GM18520 (cell line): ENCODE results near the gene PAIP1.
A peak's percentile ranks its signal among the peaks of the same experiment; 100 is the strongest.
"Not testable (repeated sequence)": the region's sequence is repeated elsewhere in the genome, so short reads cannot be mapped to it uniquely, and the experiment has no call there.

Source experiments
- ATAC-seq: cut with Tn5 transposase; IDR thresholded peaks from one replicate; pipeline ENCODE4 v1.9.1; 2021; ENCODE audit not compliant: unreplicated experiment

The PAIP1 gene

GRCh38 chr5:43530648-43531047, 26.2 kb downstream of the PAIP1 start:
- ATAC-seq = no peak

GRCh38 chr5:43523662-43524072, 33.2 kb downstream of the PAIP1 start:
- no peak for ATAC-seq

DNA sequence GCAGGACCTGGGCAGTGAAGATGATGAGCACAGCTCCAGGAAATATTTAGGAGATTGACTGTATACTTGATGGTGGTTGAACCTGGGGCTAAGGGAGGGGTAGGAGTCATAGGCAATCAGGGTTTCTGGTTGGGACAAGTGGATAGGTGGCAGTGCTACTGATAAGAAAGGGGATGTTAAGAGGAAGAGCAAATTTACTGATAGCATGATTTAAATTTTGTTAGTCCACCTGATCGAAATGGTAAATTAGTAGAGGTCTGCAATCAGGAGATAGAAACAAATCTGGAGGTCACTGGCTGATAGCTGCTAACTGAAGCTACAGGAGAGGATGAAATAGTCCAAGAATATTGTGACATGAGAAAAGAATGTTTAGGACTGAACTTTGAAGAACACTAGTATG, 36.3 kb downstream of the PAIP1 start:
- ATAC-seq = no peak

GRCh38 chr5:43515678-43516048, 41.2 kb downstream of the PAIP1 start:
- no peak for ATAC-seq

GRCh38 chr5:43514816-43515677, 41.8 kb downstream of the PAIP1 start, which contains the start of gene C5orf34:
C5orf34 (minus strand) TSS chr5:43515148; CDS start chr5:43509339, 5,809 bp downstream.
- peak; percentile 98 for ATAC-seq

DNA sequence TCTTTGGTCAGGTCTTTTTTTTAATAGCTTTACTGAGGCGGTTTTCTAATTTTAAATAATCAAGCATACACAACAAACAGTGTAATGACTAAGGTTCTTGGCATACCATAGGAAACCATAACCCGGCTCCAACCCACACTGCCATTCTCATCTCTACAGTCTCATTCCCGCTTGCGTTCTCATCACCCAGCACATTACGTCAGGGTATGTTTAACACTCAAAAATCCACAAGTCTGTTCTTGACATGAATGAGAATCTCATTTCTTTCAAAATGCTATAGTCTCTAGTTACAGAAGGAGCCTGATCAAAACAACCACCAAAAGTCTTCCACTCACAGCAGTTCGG, 42.4 kb downstream of the PAIP1 start:
- peak; percentile 2 for ATAC-seq

DNA sequence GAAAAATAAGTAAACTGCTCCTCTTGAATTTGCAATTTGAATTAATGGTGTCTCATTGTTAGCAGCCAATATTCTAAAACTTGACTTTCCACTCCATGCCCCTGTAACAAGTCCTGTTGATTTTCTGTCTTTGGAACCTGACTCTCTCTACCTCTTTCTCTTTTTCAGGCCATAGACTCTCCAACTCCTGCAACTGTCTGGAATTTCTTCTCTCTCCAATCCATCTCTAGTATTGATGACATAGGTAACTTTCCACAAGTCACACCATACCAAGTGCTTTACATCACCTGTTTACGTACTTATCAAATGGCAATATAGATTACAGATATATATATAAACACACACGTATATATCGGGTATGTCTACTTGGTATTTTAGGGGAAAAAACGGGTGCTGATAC, 42.9 kb downstream of the PAIP1 start:
- ATAC-seq = no peak

- not testable (repeated sequence) for ATAC-seq
These were observed 45.8 kb downstream of the PAIP1 start for GRCh38 chr5:43511062-43511461.

DNA sequence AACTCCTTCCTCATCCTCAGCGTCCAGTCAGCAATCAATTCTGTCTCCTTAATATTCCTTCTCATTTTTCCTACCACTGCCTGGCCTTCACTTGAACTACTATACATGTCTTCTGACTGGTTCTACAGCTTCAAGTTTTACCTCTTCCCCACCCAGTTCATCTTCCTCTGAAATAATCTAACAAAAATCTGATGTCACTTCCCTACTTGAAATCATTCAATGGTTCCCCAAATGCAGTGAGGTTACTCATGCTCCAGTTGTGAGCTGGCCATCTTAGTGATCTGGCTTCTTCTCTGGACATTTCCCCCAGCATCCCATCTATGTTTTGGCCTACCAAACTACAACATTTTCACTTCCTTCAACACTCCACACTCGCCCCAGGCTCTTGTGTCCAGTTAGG, 58.3 kb downstream of the PAIP1 start:
- ATAC-seq = no peak

DNA sequence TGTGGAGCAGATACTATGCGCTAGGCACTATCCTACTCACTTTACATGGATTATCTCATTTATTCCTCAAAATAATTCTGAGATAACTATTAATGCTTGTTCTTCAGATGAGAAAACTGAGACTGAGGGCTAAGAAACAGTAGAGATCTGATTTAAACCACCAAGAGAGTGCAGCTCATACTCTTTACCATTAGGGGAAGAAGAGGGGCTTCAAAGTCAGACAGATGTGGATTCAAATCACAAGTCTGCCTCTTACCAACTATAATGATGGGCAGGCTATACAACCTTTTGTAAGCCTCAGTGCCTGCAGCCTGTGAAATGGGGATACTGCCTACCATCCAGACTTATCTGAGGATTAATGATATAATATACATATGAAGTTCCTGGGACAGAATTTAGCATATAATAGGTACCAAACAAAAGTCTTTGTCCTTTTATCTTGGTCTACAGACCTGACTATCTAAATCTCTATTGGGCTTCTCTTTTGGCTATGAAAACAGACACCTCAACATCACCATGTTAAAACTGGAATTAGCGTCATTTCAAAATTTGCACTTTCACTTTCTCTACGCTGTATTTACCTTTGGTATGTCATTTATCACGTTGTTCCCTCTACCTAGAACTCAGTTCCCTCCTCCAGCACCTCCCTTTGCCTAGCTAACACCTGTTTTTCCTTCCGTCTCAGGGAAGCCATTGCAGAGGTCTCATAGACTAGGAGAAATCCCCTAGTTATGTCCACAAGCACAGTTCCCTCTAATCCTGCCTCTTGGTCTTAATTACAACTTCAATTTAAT, 59.4 kb downstream of the PAIP1 start:
- no peak for ATAC-seq

DNA sequence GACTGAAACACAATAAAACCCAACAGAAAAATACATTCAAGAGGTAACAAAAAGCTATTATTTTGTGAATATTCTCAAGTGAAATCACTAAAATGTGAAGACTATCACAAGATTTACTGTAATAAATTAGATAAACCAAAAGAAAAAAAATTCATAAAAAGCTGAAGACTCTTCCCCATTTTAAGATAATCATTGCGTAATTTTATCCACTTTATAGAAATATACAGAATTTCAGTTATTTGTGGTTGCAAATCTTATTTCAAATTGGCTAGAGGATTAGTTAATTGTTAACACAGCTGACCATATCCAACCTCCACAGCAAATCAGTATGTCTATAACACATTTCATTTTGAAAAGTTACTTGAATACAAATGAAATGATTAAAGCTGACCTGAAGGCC, 65.6 kb downstream of the PAIP1 start:
- ATAC-seq = no peak

- ATAC-seq = no peak
These were observed 70.5 kb downstream of the PAIP1 start for GRCh38 chr5:43486353-43486752.

GRCh38 chr5:43485406-43485805, 71.5 kb downstream of the PAIP1 start:
- no peak for ATAC-seq

DNA sequence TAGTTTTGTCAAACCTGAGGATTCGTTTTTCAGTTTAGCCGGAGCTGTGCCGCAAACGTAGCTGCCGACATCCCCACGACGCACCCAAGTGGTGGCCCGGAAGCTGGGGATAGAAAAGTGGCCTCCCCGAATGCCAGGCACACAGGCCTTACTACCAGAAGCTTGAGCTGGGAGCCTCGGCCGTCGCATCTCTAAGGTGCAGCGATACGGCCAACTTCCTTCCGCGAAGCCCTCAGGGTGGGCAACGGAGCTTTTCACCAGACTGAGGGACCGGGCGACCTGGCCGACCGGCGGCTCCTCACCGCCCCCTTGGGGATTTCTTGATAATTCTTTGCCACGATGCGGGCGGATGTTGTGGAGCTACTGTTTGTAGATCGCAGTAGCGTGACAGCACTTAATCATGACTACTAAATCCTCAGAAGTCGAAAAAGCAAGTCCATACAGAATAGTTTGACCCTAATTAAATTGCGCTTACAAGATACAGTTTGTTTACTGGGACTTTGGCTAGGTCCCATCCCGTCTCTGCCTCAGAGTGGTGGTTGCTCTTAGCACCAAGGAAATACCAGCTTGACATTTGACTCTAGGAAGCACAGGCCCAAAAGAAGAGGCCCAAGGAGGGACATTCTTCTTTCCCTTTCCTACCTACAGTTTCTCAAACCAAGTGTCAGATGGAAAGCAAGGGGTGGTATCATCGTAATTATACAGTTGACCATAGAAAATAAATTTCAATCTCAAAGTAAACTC, 72.6 kb downstream of the PAIP1 start:
- peak; percentile 70 for ATAC-seq

- peak; percentile 79 for ATAC-seq
These were observed 73.4 kb downstream of the PAIP1 start, which contains the start of gene TMEM267 for GRCh38 chr5:43483298-43484105. TMEM267 (minus strand) TSS chr5:43483865; CDS start chr5:43453969, 29,896 bp downstream.

DNA sequence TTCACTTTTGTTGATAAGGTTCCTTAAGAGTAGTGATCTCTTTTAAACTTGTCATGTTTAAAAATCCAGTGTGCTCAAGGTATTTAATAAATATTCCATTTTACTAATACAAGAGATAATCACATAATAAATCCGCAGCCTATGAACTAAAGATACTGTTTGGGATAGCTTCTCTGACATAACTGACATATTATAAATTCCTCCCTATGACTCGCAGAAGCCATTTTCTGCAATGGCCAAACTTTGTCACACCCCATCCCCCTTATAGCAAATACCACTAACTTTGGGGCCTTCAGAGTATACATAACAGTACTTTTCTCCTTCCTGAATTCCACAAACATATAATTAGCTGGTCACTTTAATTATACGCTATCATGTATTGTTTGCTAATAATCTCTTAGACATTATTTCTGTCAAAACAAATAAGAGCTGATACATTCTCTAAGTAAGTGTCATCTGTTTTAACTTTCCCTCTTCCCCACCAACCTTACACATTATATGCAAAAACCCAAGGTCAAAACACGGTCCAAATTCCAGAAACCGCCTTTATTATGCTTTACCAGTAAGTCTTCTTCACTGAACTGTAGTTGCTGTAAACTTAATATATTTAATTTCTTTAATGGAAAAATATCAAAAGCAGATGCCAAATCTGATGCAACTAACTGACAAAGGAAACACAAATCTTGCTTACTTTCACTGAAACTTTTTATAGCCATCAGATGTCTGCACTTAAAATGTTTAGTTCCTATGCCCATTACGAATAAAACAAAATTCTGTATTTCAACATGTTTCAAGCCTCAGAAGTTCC, 74.2 kb downstream of the PAIP1 start:
- ATAC-seq = no peak
